ENCODE results near the gene CRACR2B. TPM values are rescaled to one million over a fixed set of nuclear protein-coding genes. Genes with fewer than 3 reads are reported as not detected.

Gene CRACR2B
- total and polyA plus RNA-seq, 10 of the 15 experiments (the other 5 are each of a cell fraction or from before 2014, with no cell fraction given): 0.10 to 33.7 (median 12.7) TPM

DNA sequence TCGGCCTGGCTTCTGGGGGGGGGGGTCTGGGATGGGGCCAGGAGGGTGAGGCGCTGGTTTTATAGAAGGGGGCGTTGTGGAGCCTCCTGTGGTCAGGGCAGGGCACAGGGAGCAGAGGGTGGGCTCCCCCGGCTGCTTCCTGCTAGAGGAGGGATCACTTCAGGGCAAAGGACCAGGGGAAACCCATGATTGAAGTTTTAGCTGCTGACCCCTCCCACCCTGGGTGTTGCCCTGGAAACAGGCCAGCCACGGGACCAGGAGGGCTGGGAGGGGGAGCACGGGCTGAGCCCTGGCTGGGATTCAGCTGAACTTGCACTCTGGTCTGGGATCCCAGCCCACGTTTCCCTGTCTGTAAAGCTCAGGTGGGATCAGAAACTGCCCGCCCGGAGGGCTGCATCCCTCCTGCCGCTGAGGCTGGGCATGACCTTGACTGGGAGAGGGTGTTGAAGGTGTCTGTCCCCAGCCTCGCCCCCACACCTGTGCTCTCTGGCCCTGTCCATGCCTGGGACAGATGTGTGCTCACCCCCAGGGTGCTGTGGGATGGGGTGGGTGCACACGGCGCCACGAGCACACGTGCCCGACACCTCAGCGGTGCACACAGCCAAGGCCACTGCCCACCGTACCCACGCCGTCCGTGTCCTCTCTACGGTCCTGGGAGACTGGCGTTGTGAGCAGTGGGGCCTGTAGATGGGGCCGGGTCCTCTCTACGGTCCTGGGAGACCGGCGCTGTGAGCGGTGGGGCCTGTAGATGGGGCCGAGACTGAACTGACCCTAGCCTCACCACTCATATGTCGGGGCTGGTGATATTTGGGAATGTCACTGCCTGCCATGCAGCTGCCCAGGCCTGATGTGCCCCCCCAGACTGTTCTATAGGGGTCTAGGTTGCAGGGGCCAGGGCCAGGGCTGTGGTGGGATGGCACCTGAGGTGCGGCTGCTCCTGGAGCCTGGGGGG lies 17.2 kb downstream of the CRACR2B start (continued):
- TF ChIP-seq, protein P1, sequence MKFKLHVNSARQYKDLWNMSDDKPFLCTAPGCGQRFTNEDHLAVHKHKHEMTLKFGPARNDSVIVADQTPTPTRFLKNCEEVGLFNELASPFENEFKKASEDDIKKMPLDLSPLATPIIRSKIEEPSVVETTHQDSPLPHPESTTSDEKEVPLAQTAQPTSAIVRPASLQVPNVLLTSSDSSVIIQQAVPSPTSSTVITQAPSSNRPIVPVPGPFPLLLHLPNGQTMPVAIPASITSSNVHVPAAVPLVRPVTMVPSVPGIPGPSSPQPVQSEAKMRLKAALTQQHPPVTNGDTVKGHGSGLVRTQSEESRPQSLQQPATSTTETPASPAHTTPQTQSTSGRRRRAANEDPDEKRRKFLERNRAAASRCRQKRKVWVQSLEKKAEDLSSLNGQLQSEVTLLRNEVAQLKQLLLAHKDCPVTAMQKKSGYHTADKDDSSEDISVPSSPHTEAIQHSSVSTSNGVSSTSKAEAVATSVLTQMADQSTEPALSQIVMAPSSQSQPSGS (IDR thresholded peaks at IDR 0.05; ENCODE audit: low read length): no peak
- TF ChIP-seq NR2C1 (IDR thresholded peaks at IDR 0.05): no peak
- no peak for TF ChIP-seq GABPA (IDR thresholded peaks at IDR 0.05; ENCODE audit: low read depth)
- TF ChIP-seq ZNF622 (IDR thresholded peaks at IDR 0.05): no peak
- TF ChIP-seq NR2C2 (IDR thresholded peaks at IDR 0.05; ENCODE audit: borderline replicate concordance, control insufficient read depth, insufficient read length, low read depth): no peak
- TF ChIP-seq, protein P2, sequence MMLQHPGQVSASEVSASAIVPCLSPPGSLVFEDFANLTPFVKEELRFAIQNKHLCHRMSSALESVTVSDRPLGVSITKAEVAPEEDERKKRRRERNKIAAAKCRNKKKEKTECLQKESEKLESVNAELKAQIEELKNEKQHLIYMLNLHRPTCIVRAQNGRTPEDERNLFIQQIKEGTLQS (IDR thresholded peaks at IDR 0.05; ENCODE audit: borderline replicate concordance, extremely low read depth, low read depth, low read length): no peak
- TF ChIP-seq HDAC2 (IDR thresholded peaks at IDR 0.05): no peak
- no peak for TF ChIP-seq SIX5 (IDR thresholded peaks at IDR 0.05; ENCODE audit: low read depth, low read length, severe bottlenecking)
- no peak for TF ChIP-seq NFYA (IDR thresholded peaks at IDR 0.05; ENCODE audit: borderline replicate concordance, low read depth, low read length)
- TF ChIP-seq, protein P3, sequence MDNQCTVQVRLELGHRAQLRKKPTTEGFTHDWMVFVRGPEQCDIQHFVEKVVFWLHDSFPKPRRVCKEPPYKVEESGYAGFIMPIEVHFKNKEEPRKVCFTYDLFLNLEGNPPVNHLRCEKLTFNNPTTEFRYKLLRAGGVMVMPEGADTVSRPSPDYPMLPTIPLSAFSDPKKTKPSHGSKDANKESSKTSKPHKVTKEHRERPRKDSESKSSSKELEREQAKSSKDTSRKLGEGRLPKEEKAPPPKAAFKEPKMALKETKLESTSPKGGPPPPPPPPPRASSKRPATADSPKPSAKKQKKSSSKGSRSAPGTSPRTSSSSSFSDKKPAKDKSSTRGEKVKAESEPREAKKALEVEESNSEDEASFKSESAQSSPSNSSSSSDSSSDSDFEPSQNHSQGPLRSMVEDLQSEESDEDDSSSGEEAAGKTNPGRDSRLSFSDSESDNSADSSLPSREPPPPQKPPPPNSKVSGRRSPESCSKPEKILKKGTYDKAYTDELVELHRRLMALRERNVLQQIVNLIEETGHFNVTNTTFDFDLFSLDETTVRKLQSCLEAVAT (IDR thresholded peaks at IDR 0.05): no peak
- no peak for TF ChIP-seq RCOR1 (conservative IDR thresholded peaks at IDR 0.05; ENCODE audit: low read depth, low read length)
- peak; percentile 34; the same call in 1 of the 2 replicates for TF ChIP-seq MXI1 (IDR thresholded peaks at IDR 0.05; ENCODE audit: low read depth, low read length)
- TF ChIP-seq, protein P4, sequence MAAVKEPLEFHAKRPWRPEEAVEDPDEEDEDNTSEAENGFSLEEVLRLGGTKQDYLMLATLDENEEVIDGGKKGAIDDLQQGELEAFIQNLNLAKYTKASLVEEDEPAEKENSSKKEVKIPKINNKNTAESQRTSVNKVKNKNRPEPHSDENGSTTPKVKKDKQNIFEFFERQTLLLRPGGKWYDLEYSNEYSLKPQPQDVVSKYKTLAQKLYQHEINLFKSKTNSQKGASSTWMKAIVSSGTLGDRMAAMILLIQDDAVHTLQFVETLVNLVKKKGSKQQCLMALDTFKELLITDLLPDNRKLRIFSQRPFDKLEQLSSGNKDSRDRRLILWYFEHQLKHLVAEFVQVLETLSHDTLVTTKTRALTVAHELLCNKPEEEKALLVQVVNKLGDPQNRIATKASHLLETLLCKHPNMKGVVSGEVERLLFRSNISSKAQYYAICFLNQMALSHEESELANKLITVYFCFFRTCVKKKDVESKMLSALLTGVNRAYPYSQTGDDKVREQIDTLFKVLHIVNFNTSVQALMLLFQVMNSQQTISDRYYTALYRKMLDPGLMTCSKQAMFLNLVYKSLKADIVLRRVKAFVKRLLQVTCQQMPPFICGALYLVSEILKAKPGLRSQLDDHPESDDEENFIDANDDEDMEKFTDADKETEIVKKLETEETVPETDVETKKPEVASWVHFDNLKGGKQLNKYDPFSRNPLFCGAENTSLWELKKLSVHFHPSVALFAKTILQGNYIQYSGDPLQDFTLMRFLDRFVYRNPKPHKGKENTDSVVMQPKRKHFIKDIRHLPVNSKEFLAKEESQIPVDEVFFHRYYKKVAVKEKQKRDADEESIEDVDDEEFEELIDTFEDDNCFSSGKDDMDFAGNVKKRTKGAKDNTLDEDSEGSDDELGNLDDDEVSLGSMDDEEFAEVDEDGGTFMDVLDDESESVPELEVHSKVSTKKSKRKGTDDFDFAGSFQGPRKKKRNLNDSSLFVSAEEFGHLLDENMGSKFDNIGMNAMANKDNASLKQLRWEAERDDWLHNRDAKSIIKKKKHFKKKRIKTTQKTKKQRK (IDR thresholded peaks at IDR 0.05; ENCODE audit: low read depth, low read length): no peak
- no peak for TF ChIP-seq SMC3 (IDR thresholded peaks at IDR 0.05; ENCODE audit: borderline replicate concordance, low read length)
- TF ChIP-seq ZNF274 (IDR thresholded peaks at IDR 0.05; ENCODE audit: insufficient read depth, insufficient read length): no peak
- no peak for TF ChIP-seq POLR2AphosphoS5 (IDR thresholded peaks at IDR 0.05; ENCODE audit: low read length)
- no peak for TF ChIP-seq EGR1 (IDR thresholded peaks at IDR 0.05; ENCODE audit: borderline replicate concordance in 1 of 2, low read depth in 2 of 2, low read length in 2 of 2)
- TF ChIP-seq BACH1 (IDR thresholded peaks at IDR 0.05; ENCODE audit: borderline replicate concordance): 0 out of 2 replicates have a peak, but pooled peaks have one; percentile 5
- no peak for TF ChIP-seq KAT2A (conservative IDR thresholded peaks at IDR 0.05; ENCODE audit: control insufficient read depth, low read depth, low read length)
- no peak for TF ChIP-seq EED (IDR thresholded peaks at IDR 0.05; ENCODE audit: low read depth)
- peak; percentile 72; the same call in 1 of the 2 replicates for TF ChIP-seq HDGF (IDR thresholded peaks at IDR 0.05)
- no peak for TF ChIP-seq ESRRA (IDR thresholded peaks at IDR 0.05; ENCODE audit: low read length)
- no peak for TF ChIP-seq WRNIP1 (IDR thresholded peaks at IDR 0.05; ENCODE audit: borderline replicate concordance, low read depth, low read length)
- no peak for TF ChIP-seq SMAD1 (IDR thresholded peaks at IDR 0.05; ENCODE audit: low read depth, partially characterized antibody)
